GM12878 (cell line): ENCODE measurements around the gene TMEM178A. TPM values are rescaled to one million over a fixed set of nuclear protein-coding genes. Genes with fewer than 3 reads are reported as not detected.

Source experiments
- ATAC-seq: fragments of 200-7000 bp; cut with Tn5 transposase; 3 replicates; pipeline ENCODE4 v1.9.1; 2020; ENCODE audit warnings: mild to moderate bottlenecking, moderate library complexity
- BruUV-seq: library from RNA; stranded (reverse); fragments of 400-500 nt; replicated peaks from 2 replicates; lab custom pipeline; 2021; lab: Mats Ljungman, UMichigan
- CTCF ChIA-PET: fragments of 300-600 bp; sonication (Branson Sonifier 250); formaldehyde crosslinking; extraction: SDS; loops from one replicate; lab custom pipeline; 2021; ENCODE audit warnings: inconsistent platforms; lab: Yijun Ruan, JAX
- POLR2A ChIA-PET: fragments of 350-600 bp; formaldehyde crosslinking; extraction: SDS; loops from one replicate; lab custom pipeline; 2021; ENCODE audit warnings: inconsistent platforms; lab: Charles Lee
- RAD21 ChIA-PET: fragments of 300-600 bp; sonication (Branson Sonifier 250); formaldehyde crosslinking; loops from one replicate; lab custom pipeline; 2023; ENCODE audit warnings: antibody characterized with exemption; ENCODE audit not compliant: unreplicated experiment; lab: Charles Lee
- SMC1A ChIA-PET: fragments of 300-600 bp; sonication (Branson Sonifier 250); formaldehyde crosslinking; loops from one replicate; lab custom pipeline; 2023; ENCODE audit not compliant: unreplicated experiment, uncharacterized antibody; lab: Charles Lee
- DNase-seq: peaks from one replicate; pipeline ENCODE4 v3.0.0-alpha.2; 2011; ENCODE audit warnings: low read depth, low spot score
- FAIRE-seq: peaks from 3 replicates; lab custom pipeline; 2011; peaks lifted over from hg19 to GRCh38; lab: Jason Lieb, UNC
- H2AFZ ChIP-seq: 2 replicates; pipeline ENCODE4 v1.6.0; 2011; ENCODE audit warnings: low read depth, low read length, control low read depth; ENCODE audit not compliant: control insufficient read depth
- H3K27ac ChIP-seq: 2 replicates; pipeline ENCODE4 v1.5.1; 2011; ENCODE audit warnings: control low read depth; ENCODE audit not compliant: control insufficient read depth, insufficient read depth
- H3K27me3 ChIP-seq, 2 experiments: replicated peaks in 1 of 2; 2 replicates each; pipeline versions ENCODE4 v1.6.0 to v1.6.1; 2011; ENCODE audit warnings: low read length in 1 of 2; ENCODE audit not compliant: control insufficient read depth in 2 of 2, insufficient read depth in 2 of 2
- H3K36me3 ChIP-seq, 2 experiments: 2 replicates each; pipeline ENCODE4 v1.5.1; 2011; ENCODE audit warnings: low read length in 1 of 2; ENCODE audit not compliant: control insufficient read depth in 2 of 2, insufficient read depth in 2 of 2
- H3K4me1 ChIP-seq: 2 replicates; pipeline ENCODE4 v1.6.1; 2011; ENCODE audit warnings: mild to moderate bottlenecking, low read length, moderate library complexity, mixed read lengths; ENCODE audit not compliant: control insufficient read depth, insufficient read depth
- H3K4me2 ChIP-seq: 2 replicates; pipeline ENCODE4 v1.6.0; 2011; ENCODE audit warnings: control low read depth; ENCODE audit not compliant: control insufficient read depth, insufficient read depth
- H3K4me3 ChIP-seq: fragments of 200-600 bp; sonication (generic); 2 replicates; pipeline ENCODE4 v1.5.1; 2016
- H3K79me2 ChIP-seq: 2 replicates; pipeline ENCODE4 v1.6.0; 2011; ENCODE audit warnings: low read length; ENCODE audit not compliant: control insufficient read depth, insufficient read depth
- H3K9ac ChIP-seq: 2 replicates; pipeline ENCODE4 v1.8.0; 2011; ENCODE audit warnings: low read length, control low read depth, mixed read lengths; ENCODE audit not compliant: control insufficient read depth, insufficient read depth
- H3K9me3 ChIP-seq: replicated peaks from 3 replicates; pipeline ENCODE4 v1.5.1; 2011; ENCODE audit warnings: mild to moderate bottlenecking, low read length; ENCODE audit not compliant: control insufficient read depth, insufficient read depth
- H4K20me1 ChIP-seq: 2 replicates; pipeline ENCODE4 v1.6.0; 2011; ENCODE audit not compliant: control insufficient read depth, insufficient read depth
- ATF2 ChIP-seq: IDR thresholded peaks from 2 replicates; pipeline ENCODE4 v1.6.1; 2012; ENCODE audit warnings: low read length, inconsistent platforms
- HCFC1 ChIP-seq: fragments of 150-350 bp; IDR thresholded peaks from 2 replicates; pipeline ENCODE4 v1.6.1; 2014; ENCODE audit warnings: low read length
- IKZF1 ChIP-seq: fragments of 450-650 bp; conservative IDR thresholded peaks from 2 replicates; pipeline ENCODE4 v1.6.1; 2017; ENCODE audit warnings: antibody characterized with exemption, mild to moderate bottlenecking
- LARP7 ChIP-seq: fragments of 450-650 bp; IDR thresholded peaks from 2 replicates; pipeline ENCODE4 v1.6.1; 2017; ENCODE audit warnings: mild to moderate bottlenecking
- NFIC ChIP-seq: IDR thresholded peaks from 2 replicates; pipeline ENCODE4 v1.6.1; 2012; ENCODE audit warnings: low read depth, mild to moderate bottlenecking, inconsistent platforms, low read length, moderate library complexity
- SREBF1 ChIP-seq: IDR thresholded peaks from 2 replicates; pipeline ENCODE4 v1.6.1; 2012; ENCODE audit warnings: mild to moderate bottlenecking, low read length
- STAT1 ChIP-seq: fragments of 450-650 bp; conservative IDR thresholded peaks from 2 replicates; pipeline ENCODE4 v1.6.1; 2014; ENCODE audit warnings: antibody characterized with exemption, mild to moderate bottlenecking
- STAT3 ChIP-seq: IDR thresholded peaks from 2 replicates; pipeline ENCODE4 v1.6.1; 2011; ENCODE audit warnings: low read depth, low read length, improper control_type of control experiment
- SUPT20H ChIP-seq: IDR thresholded peaks from 2 replicates; pipeline ENCODE4 v1.6.1; 2011; ENCODE audit warnings: low read depth, mild to moderate bottlenecking, low read length, moderate library complexity, borderline replicate concordance; ENCODE audit not compliant: control insufficient read depth
- TBL1XR1 ChIP-seq: IDR thresholded peaks from 2 replicates; pipeline ENCODE4 v1.6.1; 2012; ENCODE audit warnings: low read depth, low read length, improper control_type of control experiment
- WGBS: methylation state at CpG from one replicate; pipeline ENCODE4 v1.1.6; 2016; ENCODE audit warnings: low lambda C conversion rate; ENCODE audit not compliant: insufficient replicate concordance, insufficient coverage; ENCODE audit errors: missing lambda C conversion rate; 5-methylcytosine and 5-hydroxymethylcytosine counted together
- in situ Hi-C: fragments of 300-500 bp; cut with MboI; formaldehyde crosslinking; loops from 9 replicates; pipeline ENCODE4 v1.14.3; 2018; ENCODE audit warnings: mixed read lengths
- intact Hi-C: fragments of 100-400 bp; cut with micrococcal nuclease; formaldehyde crosslinking; loops from one replicate; pipeline ENCODE4 v1.14.2; 2022; ENCODE audit not compliant: unreplicated experiment
- polyA plus RNA-seq, 11 experiments: library from polyadenylated mRNA; depleted of rRNA in 4 of 11; unstranded in 6 of 11; stranded (reverse) in 5 of 11; fragments of >200 nt; fragmentation: Nextera tagmentation in 4 of 11; fragmentation: Illumina TruSeq in 1 of 11; extraction: Ambion mirVana in 4 of 11; extraction: Trizol in 1 of 11; gene quantifications; 1 replicate in 1 of 11; 2 replicates in 10 of 11; pipeline versions ENCODE4 v1.2.1 to v1.2.3, GENCODE V29; 2011 to 2016; ENCODE audit warnings: inconsistent platforms in 2 of 11, missing spikeins in 2 of 11, low read depth in 1 of 11
- total RNA-seq, 4 experiments: library from RNA; depleted of rRNA in 3 of 4; stranded (reverse); fragments of >200 nt in 3 of 4; fragmentation: Illumina TruSeq in 1 of 4; extraction: Trizol in 1 of 4; gene quantifications; 2 replicates each; pipeline versions ENCODE4 v1.2.1 to v1.2.3, GENCODE V29; 2013 to 2021

Gene TMEM178A
- total and polyA plus RNA-seq, 10 of the 15 experiments (the other 5 are each of a cell fraction or from before 2014, with no cell fraction given) = not detected

DNA sequence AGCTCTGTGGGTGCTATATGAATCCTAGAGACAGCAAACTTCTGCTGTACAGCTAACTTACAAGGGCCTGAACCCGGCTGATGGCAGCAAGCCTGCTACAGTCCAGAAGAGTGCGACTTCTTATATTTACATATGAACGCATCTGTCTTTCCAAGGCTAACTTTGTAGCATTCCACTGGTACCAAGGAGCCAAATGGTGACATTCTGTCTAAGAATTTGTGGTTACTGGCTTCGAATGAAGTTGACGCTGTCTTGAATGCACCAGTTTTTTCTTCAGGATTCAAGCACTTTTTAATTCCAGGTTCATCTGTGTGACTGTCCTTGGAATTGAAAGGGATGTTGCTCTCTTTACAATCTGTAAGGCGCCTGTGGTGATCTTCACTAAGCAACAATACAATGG lies 70.9 kb downstream of the TMEM178A start:
- POLR2A ChIA-PET = no interaction called here
- CTCF ChIA-PET = interaction anchor here (1.0 to 2.8 kb wide), 2 partner anchors 7 to 8 kb away, joined by 3 to 18 read pairs; no protein-coding TSS in a partner anchor
- no peaks in the 10 kb centered on the region for H3K4me1 ChIP-seq
- in situ Hi-C loops = loop anchor here (25.0 kb wide), 1 partner anchor 674 kb away; no protein-coding TSS in a partner anchor
- ATAC-seq (no peak), FAIRE-seq (no peak), DNase-seq (no peak)
- H3K9ac ChIP-seq = no peak overlapping the region
- H3K9me3 ChIP-seq = no peaks in the 10 kb centered on the region
- H3K4me3 ChIP-seq = no peak overlapping the region
- 96% methylated on average over 6 of the region's 6 CpGs for WGBS
- RAD21 ChIA-PET = no interaction called here
- no peaks in the 10 kb centered on the region for H3K79me2 ChIP-seq
- peaks cover 2 to 29% of the 10 kb centered on the region in 2 experiments for H3K36me3 ChIP-seq
- H3K4me2 ChIP-seq = no peak overlapping the region
- H3K27me3 ChIP-seq = no peaks in the 10 kb centered on the region
- no peaks in the 10 kb centered on the region for H4K20me1 ChIP-seq
- H2AFZ ChIP-seq = no peak overlapping the region
- SMC1A ChIA-PET = no interaction called here
- BruUV-seq = no TSS peak
- intact Hi-C loops = no loop called here
- no peak for TF ChIP-seq HCFC1
- TF ChIP-seq STAT3 = no peak
- no peak for TF ChIP-seq ATF2
- TF ChIP-seq LARP7 = no peak
- no peak for TF ChIP-seq TBL1XR1
- TF ChIP-seq SREBF1 = no peak
- TF ChIP-seq STAT1 = no peak
- TF ChIP-seq IKZF1 = no peak
- TF ChIP-seq SUPT20H = no peak
- no peak for TF ChIP-seq NFIC
- H3K27ac ChIP-seq = no peak overlapping the region
